GM19238 (cell line): ENCODE data around the gene NEIL3.

Source experiments
- DNase-seq: peaks from one replicate; pipeline ENCODE4 v3.0.0; 2011; ENCODE audit warnings: low spot score; ENCODE audit not compliant: insufficient read length

NEIL3 gene

GRCh38 chr4:177410566-177410965, 100.9 kb downstream of the NEIL3 start:
- no peak for DNase-seq

DNA sequence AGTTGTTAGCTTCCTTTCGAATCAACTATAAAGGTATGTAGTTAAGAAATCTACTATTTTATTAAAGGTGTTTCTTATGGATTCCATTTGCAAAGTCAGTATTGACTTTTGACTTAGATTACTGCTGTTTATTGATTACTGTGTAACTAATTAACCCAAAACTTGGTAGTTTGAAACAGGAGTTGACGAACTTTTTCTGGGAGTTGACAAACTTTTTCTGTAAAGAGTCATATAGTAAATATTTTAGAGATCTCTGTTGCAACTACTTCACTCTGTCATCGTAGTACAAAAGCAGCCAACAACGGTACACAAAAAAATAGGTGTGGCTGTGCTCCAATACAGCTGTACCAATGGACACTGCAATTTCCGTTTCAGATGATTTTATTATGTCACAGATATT, 102.3 kb downstream of the NEIL3 start:
- no peak for DNase-seq
